H1 (cell line): ENCODE results near the gene DYNLT1. TPM values are rescaled to one million over a fixed set of nuclear protein-coding genes. Genes with fewer than 3 reads are reported as not detected.

Source experiments
- CTCF ChIA-PET: fragments of 300-600 bp; sonication (Branson Sonifier 250); formaldehyde crosslinking; loops from one replicate; lab custom pipeline; 2021; ENCODE audit not compliant: partially characterized antibody; lab: Charles Lee
- POLR2A ChIA-PET: fragments of 300-600 bp; sonication (Branson Sonifier 250); formaldehyde crosslinking; loops from one replicate; lab custom pipeline; 2021; ENCODE audit warnings: inconsistent platforms; ENCODE audit not compliant: partially characterized antibody; lab: Charles Lee
- DNase-seq, 2 experiments: peaks; one replicate each; pipeline versions ENCODE4 v3.0.0 to v3.0.0-alpha.2; 2010 to 2022; ENCODE audit warnings: low spot score in 2 of 2, low read depth in 1 of 2, mixed read lengths in 1 of 2
- FAIRE-seq: peaks from 2 replicates; lab custom pipeline; 2011; peaks lifted over from hg19 to GRCh38; lab: Jason Lieb, UNC
- H2AFZ ChIP-seq: 2 replicates; pipeline ENCODE4 v1.8.1; 2012; ENCODE audit warnings: low read length, inconsistent platforms
- H2AK5ac ChIP-seq: 2 replicates; pipeline ENCODE4 v1.6.1; 2013; ENCODE audit warnings: low read depth, low read length
- H2BK120ac ChIP-seq: replicated peaks from 2 replicates; pipeline ENCODE3; 2013; ENCODE audit warnings: low read depth, low read length, inconsistent platforms
- H2BK12ac ChIP-seq: 2 replicates; pipeline ENCODE4 v1.6.1; 2013; ENCODE audit warnings: low read depth, low read length
- H2BK15ac ChIP-seq: 2 replicates; pipeline ENCODE4 v1.6.1; 2013; ENCODE audit warnings: low read length
- H2BK20ac ChIP-seq: 2 replicates; pipeline ENCODE4 v1.6.1; 2013; ENCODE audit warnings: low read length
- H2BK5ac ChIP-seq: 2 replicates; pipeline ENCODE4 v1.6.1; 2013; ENCODE audit warnings: low read depth, low read length
- H3K14ac ChIP-seq: 2 replicates; pipeline ENCODE4 v1.6.1; 2013; ENCODE audit warnings: inconsistent platforms; ENCODE audit not compliant: insufficient read length
- H3K18ac ChIP-seq: 2 replicates; pipeline ENCODE4 v1.6.1; 2013; ENCODE audit warnings: low read length; ENCODE audit errors: extremely low read depth
- H3K23ac ChIP-seq: 2 replicates; pipeline ENCODE4 v1.6.1; 2013; ENCODE audit warnings: inconsistent platforms; ENCODE audit not compliant: insufficient read length
- H3K23me2 ChIP-seq: 2 replicates; pipeline ENCODE4 v1.6.1; 2013; ENCODE audit warnings: low read depth, low read length
- H3K27ac ChIP-seq: 2 replicates; pipeline ENCODE4 v1.6.1; 2011; ENCODE audit warnings: low read depth, low read length, inconsistent platforms
- H3K27me3 ChIP-seq, 4 experiments: replicated peaks in 1 of 4; 1 replicate in 1 of 4; 2 replicates in 3 of 4; pipeline versions ENCODE4 v1.6.1 to v1.8.1; 2011 to 2013; ENCODE audit warnings: low read length in 3 of 4, mild to moderate bottlenecking in 3 of 4, inconsistent platforms in 2 of 4, mixed read lengths in 2 of 4, moderate library complexity in 1 of 4; ENCODE audit not compliant: control insufficient read depth in 3 of 4, insufficient read depth in 3 of 4; ENCODE audit errors: extremely low read depth in 1 of 4
- H3K36me3 ChIP-seq, 4 experiments: 2 replicates each; pipeline versions ENCODE4 v1.6.1 to v1.8.1; 2011 to 2013; ENCODE audit warnings: mild to moderate bottlenecking in 4 of 4, low read length in 3 of 4, moderate library complexity in 2 of 4, control low read depth in 1 of 4, inconsistent platforms in 1 of 4; ENCODE audit not compliant: insufficient read depth in 4 of 4, control insufficient read depth in 2 of 4
- H3K4ac ChIP-seq: replicated peaks from 2 replicates; pipeline ENCODE3; 2013; ENCODE audit warnings: low read length, low read depth, mixed read lengths, inconsistent platforms; ENCODE audit not compliant: insufficient read length
- H3K4me1 ChIP-seq, 4 experiments: replicated peaks in 1 of 4; 1 replicate in 1 of 4; 2 replicates in 3 of 4; pipeline versions ENCODE4 v1.6.1 to v1.8.1; 2011 to 2013; ENCODE audit warnings: low read length in 3 of 4, inconsistent platforms in 2 of 4, mixed read lengths in 1 of 4; ENCODE audit not compliant: insufficient read depth in 4 of 4, control insufficient read depth in 3 of 4
- H3K4me2 ChIP-seq, 2 experiments: 2 replicates each; pipeline versions ENCODE4 v1.6.1 to v1.8.1; 2011 to 2013; ENCODE audit warnings: low read depth in 2 of 2, low read length in 2 of 2, control low read depth in 1 of 2, inconsistent platforms in 1 of 2, mild to moderate bottlenecking in 1 of 2; ENCODE audit not compliant: insufficient read depth in 1 of 2
- H3K4me3 ChIP-seq, 4 experiments: fragments of 200-600, 300-600 bp in 1 of 4; sonication (generic), shearing (Covaris generic), sonication (Bioruptor Twin) in 1 of 4; 2 replicates each; pipeline versions ENCODE4 v1.5.1 to v1.8.1; 2011 to 2016; ENCODE audit warnings: low read length in 4 of 4, low read depth in 3 of 4, control low read depth in 2 of 4, inconsistent platforms in 2 of 4, mild to moderate bottlenecking in 2 of 4, mixed read lengths in 1 of 4, moderate library complexity in 1 of 4; ENCODE audit not compliant: insufficient read depth in 2 of 4; ENCODE audit errors: extremely low read depth in 1 of 4
- H3K56ac ChIP-seq: replicated peaks from 2 replicates; pipeline ENCODE3; 2013; ENCODE audit warnings: low read depth, mild to moderate bottlenecking, mixed read lengths, low read length, inconsistent platforms; ENCODE audit not compliant: insufficient read length
- H3K79me1 ChIP-seq: 2 replicates; pipeline ENCODE4 v1.6.1; 2013; ENCODE audit warnings: low read depth, low read length, control low read depth
- H3K79me2 ChIP-seq, 2 experiments: 2 replicates each; pipeline versions ENCODE4 v1.6.1 to v1.8.1; 2012 to 2013; ENCODE audit warnings: low read length in 2 of 2, mild to moderate bottlenecking in 2 of 2, inconsistent platforms in 1 of 2; ENCODE audit not compliant: insufficient read depth in 2 of 2, control insufficient read depth in 1 of 2
- H3K9ac ChIP-seq, 4 experiments: replicated peaks in 1 of 4; 1 replicate in 1 of 4; 2 replicates in 3 of 4; pipeline versions ENCODE4 v1.6.1 to v1.8.1; 2011 to 2013; ENCODE audit warnings: low read depth in 3 of 4, low read length in 3 of 4, control low read depth in 2 of 4, mild to moderate bottlenecking in 2 of 4, moderate library complexity in 2 of 4, inconsistent platforms in 1 of 4; ENCODE audit errors: extremely low read depth in 1 of 4
- H3K9me3 ChIP-seq, 2 experiments: 2 replicates each; pipeline versions ENCODE4 v1.6.1 to v1.8.1; 2012 to 2013; ENCODE audit warnings: mild to moderate bottlenecking in 2 of 2, moderate library complexity in 2 of 2, control low read depth in 1 of 2, inconsistent platforms in 1 of 2, low read depth in 1 of 2, low read length in 1 of 2, mixed read lengths in 1 of 2; ENCODE audit not compliant: insufficient read depth in 2 of 2
- H4K20me1 ChIP-seq, 2 experiments: replicated peaks in 1 of 2; 2 replicates each; pipeline versions ENCODE3 to v1.8.1; 2011 to 2013; ENCODE audit warnings: inconsistent platforms in 2 of 2, low read length in 2 of 2, mild to moderate bottlenecking in 1 of 2; ENCODE audit not compliant: insufficient read depth in 2 of 2, control insufficient read depth in 1 of 2
- H4K5ac ChIP-seq: 2 replicates; pipeline ENCODE4 v1.6.1; 2013; ENCODE audit warnings: low read length, low read depth, mixed read lengths, inconsistent platforms; ENCODE audit not compliant: insufficient read length
- H4K8ac ChIP-seq: 2 replicates; pipeline ENCODE4 v1.8.0; 2013; ENCODE audit warnings: mild to moderate bottlenecking, moderate library complexity, low read length, inconsistent platforms; ENCODE audit not compliant: insufficient read depth; ENCODE audit errors: extremely low read depth
- H4K91ac ChIP-seq: replicated peaks from 2 replicates; pipeline ENCODE3; 2013; ENCODE audit warnings: low read length, mixed read lengths, inconsistent platforms; ENCODE audit not compliant: insufficient read length
- CEBPB ChIP-seq: IDR thresholded peaks from 2 replicates; pipeline ENCODE4 v1.6.1; 2012; ENCODE audit warnings: low read depth, low read length
- CHD1 ChIP-seq: IDR thresholded peaks from 2 replicates; pipeline ENCODE4 v1.6.1; 2012; ENCODE audit warnings: low read depth, low read length, improper control_type of control experiment
- CREB1 ChIP-seq: IDR thresholded peaks from 2 replicates; pipeline ENCODE4 v1.6.1; 2012; ENCODE audit warnings: inconsistent platforms
- EP300 ChIP-seq, 2 experiments: IDR thresholded peaks; 1 replicate in 1 of 2; 2 replicates in 1 of 2; pipeline ENCODE4 v1.6.1; 2011 to 2012; ENCODE audit warnings: low read depth in 2 of 2, low read length in 2 of 2, mild to moderate bottlenecking in 2 of 2, borderline replicate concordance in 1 of 2, inconsistent platforms in 1 of 2, moderate library complexity in 1 of 2
- GTF2F1 ChIP-seq: IDR thresholded peaks from 2 replicates; pipeline ENCODE4 v1.6.1; 2012; ENCODE audit warnings: low read depth, low read length, improper control_type of control experiment, borderline replicate concordance
- JUN ChIP-seq: IDR thresholded peaks from 2 replicates; pipeline ENCODE4 v1.6.1; 2011; ENCODE audit warnings: low read depth, mild to moderate bottlenecking, improper control_type of control experiment, low read length
- MAFK ChIP-seq: IDR thresholded peaks from 2 replicates; pipeline ENCODE4 v1.6.1; 2012; ENCODE audit warnings: low read depth, mild to moderate bottlenecking, improper control_type of control experiment, low read length
- RAD21 ChIP-seq, 2 experiments: IDR thresholded peaks in 1 of 2; conservative IDR thresholded peaks in 1 of 2; 2 replicates each; pipeline ENCODE4 v1.6.1; 2011; ENCODE audit warnings: low read depth in 2 of 2, low read length in 2 of 2, improper control_type of control experiment in 1 of 2, inconsistent platforms in 1 of 2, mild to moderate bottlenecking in 1 of 2, moderate library complexity in 1 of 2
- SIN3A ChIP-seq, 2 experiments: IDR thresholded peaks in 1 of 2; conservative IDR thresholded peaks in 1 of 2; 2 replicates each; pipeline ENCODE4 v1.6.1; 2011 to 2012; ENCODE audit warnings: low read length in 2 of 2, improper control_type of control experiment in 1 of 2, low read depth in 1 of 2, mild to moderate bottlenecking in 1 of 2
- SRF ChIP-seq: IDR thresholded peaks from 2 replicates; pipeline ENCODE4 v1.6.1; 2011; ENCODE audit warnings: mild to moderate bottlenecking, low read depth, low read length, moderate library complexity
- SUZ12 ChIP-seq: fragments of 200-600 bp; sonication (generic); IDR thresholded peaks from 2 replicates; pipeline ENCODE4 v1.6.1; 2012; ENCODE audit warnings: mild to moderate bottlenecking, inconsistent platforms, low read length, moderate library complexity, mixed read lengths
- TEAD4 ChIP-seq: IDR thresholded peaks from 2 replicates; pipeline ENCODE4 v1.6.1; 2012; ENCODE audit warnings: low read depth, low read length, inconsistent platforms, mixed read lengths
- WGBS, 2 experiments: shearing (Covaris generic) in 1 of 2; methylation state at CpG; one replicate each; pipeline versions ENCODE4 v1.1.6 to v1.1.7; 2013 to 2015; ENCODE audit warnings: low lambda C conversion rate in 2 of 2, mixed read lengths in 2 of 2, inconsistent platforms in 1 of 2, low coverage in 1 of 2, missing lambda C conversion rate in 1 of 2; ENCODE audit not compliant: insufficient replicate concordance in 2 of 2, insufficient coverage in 1 of 2, insufficient read length in 1 of 2; ENCODE audit errors: extremely low coverage in 1 of 2, missing lambda C conversion rate in 1 of 2; 5-methylcytosine and 5-hydroxymethylcytosine counted together
- polyA plus RNA-seq, 7 experiments: library from polyadenylated mRNA; depleted of rRNA in 3 of 7; stranded (reverse) in 5 of 7; unstranded in 2 of 7; fragments of >200 nt in 5 of 7; fragments of 200-250 nt in 2 of 7; gene quantifications; 1 replicate in 5 of 7; 2 replicates in 1 of 7; 4 replicates in 1 of 7; pipeline versions ENCODE4 v1.2.1 to v1.2.3, GENCODE V29; 2011 to 2013; ENCODE audit warnings: missing spikeins in 2 of 7, mixed read lengths in 2 of 7
- total RNA-seq: library from RNA; stranded (reverse); fragmentation: NEBNext Ultra II Directional; extraction: Animal tissue kit (Norgen Biotek cat#: 25700); gene quantifications from 2 replicates; pipeline ENCODE4 v1.2.1, GENCODE V29; 2021
- TF ChIP-seq, protein P1 (sequence below): IDR thresholded peaks from 2 replicates; pipeline ENCODE4 v1.6.1; 2012; ENCODE audit warnings: low read length, inconsistent platforms

The DYNLT1 gene
- total and polyA plus RNA-seq, 2 of the 8 experiments (the other 6 are each of a cell fraction or from before 2014, with no cell fraction given), result 119 to 245 TPM

GRCh38 chr6:158688860-158689259 is 44.3 kb upstream of the DYNLT1 start:
- no peak for FAIRE-seq
- H3K36me3 ChIP-seq, result no peaks in the 10 kb centered on the region
- no peak overlapping the region for H4K8ac ChIP-seq
- ChIA-PET CTCF (interaction anchor here (7.7 kb wide), 1 partner anchor 28 kb away, joined by 104 read pairs; no protein-coding TSS in a partner anchor), POLR2A (no interaction called here)
- H2BK15ac ChIP-seq, result no peak overlapping the region
- no peak overlapping the region for H3K4ac ChIP-seq
- no peaks in the 10 kb centered on the region for H4K20me1 ChIP-seq
- H2AFZ ChIP-seq, result no peak overlapping the region
- H2BK5ac ChIP-seq, result no peak overlapping the region
- no peak overlapping the region for H2BK120ac ChIP-seq
- H3K27me3 ChIP-seq, result no peaks in the 10 kb centered on the region
- no peaks in the 10 kb centered on the region for H3K23me2 ChIP-seq
- H4K5ac ChIP-seq, result no peak overlapping the region
- H3K56ac ChIP-seq, result no peak overlapping the region
- no peak overlapping the region for H3K14ac ChIP-seq
- DNase-seq, result no peak
- no peaks in the 10 kb centered on the region for H3K4me1 ChIP-seq
- no peak overlapping the region for H2BK20ac ChIP-seq
- WGBS, 2 experiments, result 91% methylated on average over 1 of the region's 1 CpG; no CpG with 5 or more reads in 1 of the 2 experiments
- H4K91ac ChIP-seq, result no peak overlapping the region
- H3K79me2 ChIP-seq, result no peaks in the 10 kb centered on the region
- H2AK5ac ChIP-seq, result no peak overlapping the region
- H3K9me3 ChIP-seq, result no peaks in the 10 kb centered on the region
- no peak overlapping the region for H3K27ac ChIP-seq
- no peak overlapping the region for H3K4me2 ChIP-seq
- H3K9ac ChIP-seq, result no peak overlapping the region
- H2BK12ac ChIP-seq, result no peak overlapping the region
- H3K18ac ChIP-seq, result no peak overlapping the region
- no peak overlapping the region for H3K23ac ChIP-seq
- H3K4me3 ChIP-seq, result no peak overlapping the region
- H3K79me1 ChIP-seq, result no peaks in the 10 kb centered on the region
- TF ChIP-seq SUZ12, result no peak
- no peak for TF ChIP-seq CHD1
- TF ChIP-seq GTF2F1, result no peak
- no peak for TF ChIP-seq JUN
- TF ChIP-seq TEAD4, result no peak
- TF ChIP-seq SRF, result no peak
- no peak for TF ChIP-seq RAD21 (IDR thresholded peaks at IDR 0.05 in 1 of 2, conservative IDR thresholded peaks at IDR 0.05 in 1 of 2; ENCODE audit: low read depth in 2 of 2, low read length in 2 of 2)
- no peak for TF ChIP-seq EP300 (IDR thresholded peaks at IDR 0.05; ENCODE audit: borderline replicate concordance in 1 of 2, low read depth in 2 of 2, low read length in 2 of 2)
- no peak for TF ChIP-seq CEBPB
- TF ChIP-seq SIN3A (conservative IDR thresholded peaks at IDR 0.05 in 1 of 2, IDR thresholded peaks at IDR 0.05 in 1 of 2; ENCODE audit: low read depth in 1 of 2, low read length in 2 of 2), result no peak
- TF ChIP-seq MAFK, result no peak
- TF ChIP-seq CREB1, result no peak
- TF ChIP-seq, protein P1, sequence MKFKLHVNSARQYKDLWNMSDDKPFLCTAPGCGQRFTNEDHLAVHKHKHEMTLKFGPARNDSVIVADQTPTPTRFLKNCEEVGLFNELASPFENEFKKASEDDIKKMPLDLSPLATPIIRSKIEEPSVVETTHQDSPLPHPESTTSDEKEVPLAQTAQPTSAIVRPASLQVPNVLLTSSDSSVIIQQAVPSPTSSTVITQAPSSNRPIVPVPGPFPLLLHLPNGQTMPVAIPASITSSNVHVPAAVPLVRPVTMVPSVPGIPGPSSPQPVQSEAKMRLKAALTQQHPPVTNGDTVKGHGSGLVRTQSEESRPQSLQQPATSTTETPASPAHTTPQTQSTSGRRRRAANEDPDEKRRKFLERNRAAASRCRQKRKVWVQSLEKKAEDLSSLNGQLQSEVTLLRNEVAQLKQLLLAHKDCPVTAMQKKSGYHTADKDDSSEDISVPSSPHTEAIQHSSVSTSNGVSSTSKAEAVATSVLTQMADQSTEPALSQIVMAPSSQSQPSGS, result no peak
